Astrocyte of the cerebellum (primary cell): ENCODE data around the gene MSX1.
"Not testable (repeated sequence)": the region's sequence is repeated elsewhere in the genome, so short reads cannot be mapped to it uniquely, and the experiment has no call there.

Source experiments
- DNase-seq: peaks from one replicate; pipeline ENCODE4 v3.0.0-alpha.2; 2011; ENCODE audit warnings: low read depth
- H3K4me3 ChIP-seq: 2 replicates; pipeline ENCODE4 v1.5.1; 2011; ENCODE audit warnings: mild to moderate bottlenecking, low read depth, low read length, moderate library complexity
- in situ Hi-C: cut with HindIII; loops from 2 replicates; pipeline ENCODE4 v1.10.0; 2017; ENCODE audit warnings: low sequenced_read_pairs
- TF ChIP-seq, protein P1 (sequence below): IDR thresholded peaks from 2 replicates; pipeline ENCODE4 v1.5.1; 2012; ENCODE audit warnings: low read length, low read depth, moderate library complexity, mild to moderate bottlenecking; ENCODE audit errors: missing control alignments

MSX1 gene

GRCh38 chr4:4820261-4820660 lies 39.2 kb upstream of the MSX1 start:
- in situ Hi-C loops, result no loop called here

GRCh38 chr4:4820739-4821138 lies 38.7 kb upstream of the MSX1 start:
- no peak overlapping the region for H3K4me3 ChIP-seq
- no peak for DNase-seq
- in situ Hi-C loops, result no loop called here
- TF ChIP-seq, protein P1, sequence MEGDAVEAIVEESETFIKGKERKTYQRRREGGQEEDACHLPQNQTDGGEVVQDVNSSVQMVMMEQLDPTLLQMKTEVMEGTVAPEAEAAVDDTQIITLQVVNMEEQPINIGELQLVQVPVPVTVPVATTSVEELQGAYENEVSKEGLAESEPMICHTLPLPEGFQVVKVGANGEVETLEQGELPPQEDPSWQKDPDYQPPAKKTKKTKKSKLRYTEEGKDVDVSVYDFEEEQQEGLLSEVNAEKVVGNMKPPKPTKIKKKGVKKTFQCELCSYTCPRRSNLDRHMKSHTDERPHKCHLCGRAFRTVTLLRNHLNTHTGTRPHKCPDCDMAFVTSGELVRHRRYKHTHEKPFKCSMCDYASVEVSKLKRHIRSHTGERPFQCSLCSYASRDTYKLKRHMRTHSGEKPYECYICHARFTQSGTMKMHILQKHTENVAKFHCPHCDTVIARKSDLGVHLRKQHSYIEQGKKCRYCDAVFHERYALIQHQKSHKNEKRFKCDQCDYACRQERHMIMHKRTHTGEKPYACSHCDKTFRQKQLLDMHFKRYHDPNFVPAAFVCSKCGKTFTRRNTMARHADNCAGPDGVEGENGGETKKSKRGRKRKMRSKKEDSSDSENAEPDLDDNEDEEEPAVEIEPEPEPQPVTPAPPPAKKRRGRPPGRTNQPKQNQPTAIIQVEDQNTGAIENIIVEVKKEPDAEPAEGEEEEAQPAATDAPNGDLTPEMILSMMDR, result no peak

More at GRCh38 chr4:4820261-4820660, 39.2 kb upstream of the MSX1 start:
- no peak for DNase-seq
- TF ChIP-seq, protein P1, result no peak
- H3K4me3 ChIP-seq, result no peak overlapping the region

- DNase-seq, result no peak
- TF ChIP-seq, protein P1, result no peak
- in situ Hi-C loops, result no loop called here
- H3K4me3 ChIP-seq, result no peak overlapping the region
Observed at GRCh38 chr4:4821577-4821976, 37.9 kb upstream of the MSX1 start.

DNA sequence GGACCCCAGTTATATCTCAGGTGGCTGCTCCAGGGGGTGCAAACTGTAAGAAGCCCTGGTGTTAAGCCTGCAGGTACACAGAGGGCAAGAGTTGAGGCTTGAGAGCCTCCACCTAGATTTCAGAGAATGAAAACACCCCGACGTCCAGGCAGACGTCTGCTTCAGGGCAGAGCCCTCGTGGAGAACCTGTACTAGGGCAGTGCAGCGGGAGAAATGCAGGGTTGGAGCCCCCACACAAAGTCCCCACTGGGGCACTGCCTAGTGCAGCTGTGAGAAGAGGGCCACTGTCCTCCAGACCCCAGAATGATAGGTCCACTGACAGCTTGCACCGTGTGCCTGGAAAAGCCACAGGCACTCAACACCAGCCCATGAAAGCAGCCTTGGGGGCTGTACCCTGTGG lies 37.2 kb upstream of the MSX1 start:
- in situ Hi-C loops, DNase-seq, H3K4me3 ChIP-seq: not testable (repeated sequence)

- no peak for DNase-seq
- TF ChIP-seq, protein P1, result no peak
- H3K4me3 ChIP-seq, result no peak overlapping the region
- in situ Hi-C loops, result no loop called here
Observed at GRCh38 chr4:4823621-4824162, 35.8 kb upstream of the MSX1 start.

DNA sequence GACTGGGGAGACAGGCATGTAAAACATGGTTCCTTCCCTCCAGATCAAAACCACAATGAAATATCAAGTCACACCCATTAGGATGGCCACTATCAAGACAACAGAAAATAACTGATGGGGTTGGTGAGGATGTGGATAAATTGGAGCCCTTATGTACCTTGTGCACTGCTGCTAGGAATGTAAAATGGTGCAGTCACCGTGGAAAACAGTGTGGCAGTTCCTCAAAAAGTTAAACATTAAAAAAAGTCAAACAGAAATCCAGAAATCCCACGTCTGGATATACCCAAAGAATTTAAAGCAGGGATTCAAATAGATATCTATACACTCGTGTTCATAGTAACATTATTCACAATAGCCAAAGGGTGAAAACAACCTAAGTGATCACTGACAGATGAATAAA lies 35.2 kb upstream of the MSX1 start:
- TF ChIP-seq, protein P1, result no peak
- in situ Hi-C loops, result no loop called here
- no peak for DNase-seq
- no peak overlapping the region for H3K4me3 ChIP-seq

DNA sequence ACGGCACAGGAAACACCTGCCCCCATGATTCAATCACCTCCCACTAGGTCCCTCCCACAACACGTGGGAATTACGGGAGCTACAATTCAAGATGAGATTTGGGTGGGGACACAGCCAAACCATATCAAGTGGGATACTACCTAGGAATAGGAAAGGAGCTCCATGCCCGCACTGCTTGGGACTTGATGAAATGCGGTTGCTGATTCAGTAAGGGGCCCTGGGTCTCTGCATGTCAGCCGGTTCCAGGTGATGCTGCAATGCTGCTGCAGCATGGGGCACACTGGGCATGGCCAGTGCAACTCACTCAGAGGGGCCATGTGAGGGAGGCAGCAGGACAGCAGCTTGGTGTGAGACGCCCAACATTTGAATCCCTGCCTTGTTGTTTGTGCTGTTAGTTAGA lies 34.0 kb upstream of the MSX1 start:
- TF ChIP-seq, protein P1, result no peak
- DNase-seq, result no peak
- no peak overlapping the region for H3K4me3 ChIP-seq
- in situ Hi-C loops, result no loop called here
